OCI-LY7 (cell line): Measurements from ENCODE around the gene ZNF135. TPM values are rescaled to one million over a fixed set of nuclear protein-coding genes. Genes with fewer than 3 reads are reported as not detected.

Experiments used
- BruUV-seq: library from RNA; stranded (reverse); fragments of 400-500 nt; replicated peaks from 2 replicates; lab custom pipeline; 2021; lab: Mats Ljungman, UMichigan
- CTCF ChIA-PET: fragments of 300-600 bp; sonication (Branson Sonifier 250); formaldehyde crosslinking; loops from one replicate; lab custom pipeline; 2022; ENCODE audit warnings: antibody characterized with exemption; ENCODE audit not compliant: unreplicated experiment; lab: Charles Lee
- POLR2A ChIA-PET: fragments of 300-600 bp; sonication (Branson Sonifier 250); formaldehyde crosslinking; loops from one replicate; lab custom pipeline; 2022; ENCODE audit warnings: antibody characterized with exemption; lab: Charles Lee
- DNase-seq: peaks from one replicate; pipeline ENCODE4 v3.0.0-alpha.2; 2015; ENCODE audit warnings: low spot score
- H2AFZ ChIP-seq: fragments of 200-600 bp; sonication (generic), shearing (Covaris generic); 2 replicates; pipeline ENCODE4 v1.6.1; 2014; ENCODE audit warnings: mild to moderate bottlenecking, antibody characterized with exemption, low read length, moderate library complexity
- H3K27ac ChIP-seq: fragments of 200-600 bp; sonication (generic); 2 replicates; pipeline ENCODE4 v1.5.1; 2014; ENCODE audit warnings: mixed run types, low read depth, mild to moderate bottlenecking, moderate library complexity, low read length, inconsistent platforms; ENCODE audit not compliant: poor library complexity, severe bottlenecking
- H3K36me3 ChIP-seq: fragments of 200-600 bp; sonication (generic); 2 replicates; pipeline ENCODE4 v1.6.1; 2014; ENCODE audit warnings: mild to moderate bottlenecking, antibody characterized with exemption, low read length, moderate library complexity, mixed read lengths; ENCODE audit not compliant: insufficient read depth
- H3K4me1 ChIP-seq: fragments of 200-600 bp; sonication (generic); 2 replicates; pipeline ENCODE4 v1.5.1; 2014; ENCODE audit warnings: mild to moderate bottlenecking, low read length; ENCODE audit not compliant: insufficient read depth, poor library complexity, severe bottlenecking
- H3K4me2 ChIP-seq: fragments of 200-600 bp; sonication (generic); 2 replicates; pipeline ENCODE4 v1.6.1; 2014; ENCODE audit warnings: mild to moderate bottlenecking, low read length
- H3K4me3 ChIP-seq: fragments of 200-600 bp; sonication (generic); 2 replicates; pipeline ENCODE4 v1.5.1; 2014; ENCODE audit warnings: mild to moderate bottlenecking, low read depth, low read length; ENCODE audit not compliant: poor library complexity, severe bottlenecking
- H3K79me2 ChIP-seq: fragments of 200-600 bp; sonication (generic); 2 replicates; pipeline ENCODE4 v1.6.1; 2016; ENCODE audit warnings: low read depth, mild to moderate bottlenecking, low read length, moderate library complexity, mixed read lengths; ENCODE audit not compliant: insufficient read depth
- H3K9me2 ChIP-seq: fragments of 200-600 bp; sonication (generic); 2 replicates; pipeline ENCODE4 v1.6.1; 2016; ENCODE audit warnings: mild to moderate bottlenecking, low read length, mixed read lengths; ENCODE audit not compliant: insufficient read depth
- H3K9me3 ChIP-seq: fragments of 200-600 bp; sonication (generic); 2 replicates; pipeline ENCODE4 v1.6.1; 2014; ENCODE audit warnings: mild to moderate bottlenecking, mixed run types, low read length, mixed read lengths
- H4K20me1 ChIP-seq: fragments of 200-600 bp; sonication (generic); 2 replicates; pipeline ENCODE4 v1.6.1; 2014; ENCODE audit warnings: mild to moderate bottlenecking, antibody characterized with exemption, low read length, moderate library complexity, mixed read lengths; ENCODE audit not compliant: insufficient read depth
- CTCF ChIP-seq: fragments of 200-600 bp; sonication (generic); conservative IDR thresholded peaks from 2 replicates; pipeline ENCODE4 v1.5.1; 2014; ENCODE audit warnings: mild to moderate bottlenecking, antibody characterized with exemption, low read length, moderate library complexity, mixed read lengths
- EZH2phosphoT487 ChIP-seq: fragments of 200-600 bp; sonication (generic); IDR thresholded peaks from 2 replicates; pipeline ENCODE4 v1.6.1; 2018; ENCODE audit warnings: low read depth, borderline replicate concordance, mild to moderate bottlenecking, mixed run types, antibody characterized with exemption, low read length, moderate library complexity, mixed read lengths
- intact Hi-C: fragments of 100-400 bp; cut with micrococcal nuclease; formaldehyde crosslinking; loops from one replicate; pipeline ENCODE4 v1.10.0; 2022; ENCODE audit not compliant: unreplicated experiment
- total RNA-seq, 2 experiments: library from RNA; depleted of rRNA in 1 of 2; stranded (reverse); fragments of >200 nt in 1 of 2; shearing (Covaris generic) in 1 of 2; gene quantifications; 2 replicates each; pipeline ENCODE4 v1.2.3, GENCODE V29; 2014 to 2022

ZNF135 gene
- total RNA-seq, 2 experiments from 2014 or later = not detected

- ChIA-PET POLR2A (no interaction called here), CTCF (no interaction called here)
- BruUV-seq = no TSS peak
Observed at GRCh38 chr19:58040751-58041525, 18.1 kb upstream of the ZNF135 start.

GRCh38 chr19:58042495-58043340 lies 16.4 kb upstream of the ZNF135 start:
- no peaks in the 10 kb centered on the region for H3K9me3 ChIP-seq
- no peaks in the 10 kb centered on the region for H4K20me1 ChIP-seq
- TF ChIP-seq CTCF = no peak
- no peak for TF ChIP-seq EZH2phosphoT487
- H3K4me3 ChIP-seq = no peak overlapping the region
- H3K4me2 ChIP-seq = no peak overlapping the region
- no peak for DNase-seq
- H2AFZ ChIP-seq = no peak overlapping the region
- no peaks in the 10 kb centered on the region for H3K36me3 ChIP-seq
- no peak overlapping the region for H3K27ac ChIP-seq
- intact Hi-C loops = no loop called here
- H3K9me2 ChIP-seq = no peaks in the 10 kb centered on the region
- H3K4me1 ChIP-seq = no peaks in the 10 kb centered on the region
- no TSS peak for BruUV-seq
- ChIA-PET CTCF (no interaction called here), POLR2A (no interaction called here)
- no peaks in the 10 kb centered on the region for H3K79me2 ChIP-seq

More at GRCh38 chr19:58040751-58041525, 18.1 kb upstream of the ZNF135 start:
- no peaks in the 10 kb centered on the region for H3K79me2 ChIP-seq
- no peaks in the 10 kb centered on the region for H3K36me3 ChIP-seq
- H3K9me3 ChIP-seq = no peaks in the 10 kb centered on the region
- H3K9me2 ChIP-seq = no peaks in the 10 kb centered on the region
- no peak for DNase-seq
- no peak overlapping the region for H3K4me3 ChIP-seq
- no peaks in the 10 kb centered on the region for H3K4me1 ChIP-seq
- no peak overlapping the region for H3K27ac ChIP-seq
- no peaks in the 10 kb centered on the region for H4K20me1 ChIP-seq
- no peak overlapping the region for H2AFZ ChIP-seq
- TF ChIP-seq EZH2phosphoT487 = no peak
- TF ChIP-seq CTCF = no peak
- intact Hi-C loops = no loop called here
- H3K4me2 ChIP-seq = no peak overlapping the region
